Activated T-helper 1 cell treated with Interleukin-2 at 50 U/mL for 16 hours (primary cell): ENCODE results near the gene FAM240A.

Source experiments
- DNase-seq: peaks from one replicate; pipeline ENCODE4 v3.0.0-alpha.2; 2020; ENCODE audit warnings: low read depth

FAM240A gene

GRCh38 chr3:46626039-46626438 is 13.7 kb downstream of the FAM240A start:
- no peak for DNase-seq

GRCh38 chr3:46627078-46627477 is 14.8 kb downstream of the FAM240A start:
- DNase-seq: no peak

DNA sequence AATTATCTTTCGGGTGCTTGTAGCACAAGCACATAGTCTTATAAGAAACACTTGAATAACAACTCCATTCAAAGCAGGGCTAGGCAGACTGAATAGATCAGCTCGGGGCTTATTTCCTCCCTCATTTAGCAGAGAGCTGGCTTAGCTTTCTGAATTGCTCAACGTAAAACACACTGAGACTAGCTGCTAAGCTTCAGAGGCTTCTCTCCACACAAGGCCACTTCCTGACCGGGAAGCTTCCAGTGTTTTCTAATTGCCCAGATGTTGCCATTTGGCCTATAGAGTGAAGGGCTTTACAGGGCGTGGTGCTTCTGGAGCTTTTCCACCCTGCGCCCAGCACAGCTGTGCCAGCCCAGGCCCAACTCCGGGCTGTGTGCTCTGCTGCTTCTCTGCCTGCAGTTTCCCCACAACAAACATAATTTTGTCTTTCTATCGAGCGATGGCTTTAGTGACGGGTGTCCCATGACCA is 16.6 kb downstream of the FAM240A start:
- no peak for DNase-seq

DNA sequence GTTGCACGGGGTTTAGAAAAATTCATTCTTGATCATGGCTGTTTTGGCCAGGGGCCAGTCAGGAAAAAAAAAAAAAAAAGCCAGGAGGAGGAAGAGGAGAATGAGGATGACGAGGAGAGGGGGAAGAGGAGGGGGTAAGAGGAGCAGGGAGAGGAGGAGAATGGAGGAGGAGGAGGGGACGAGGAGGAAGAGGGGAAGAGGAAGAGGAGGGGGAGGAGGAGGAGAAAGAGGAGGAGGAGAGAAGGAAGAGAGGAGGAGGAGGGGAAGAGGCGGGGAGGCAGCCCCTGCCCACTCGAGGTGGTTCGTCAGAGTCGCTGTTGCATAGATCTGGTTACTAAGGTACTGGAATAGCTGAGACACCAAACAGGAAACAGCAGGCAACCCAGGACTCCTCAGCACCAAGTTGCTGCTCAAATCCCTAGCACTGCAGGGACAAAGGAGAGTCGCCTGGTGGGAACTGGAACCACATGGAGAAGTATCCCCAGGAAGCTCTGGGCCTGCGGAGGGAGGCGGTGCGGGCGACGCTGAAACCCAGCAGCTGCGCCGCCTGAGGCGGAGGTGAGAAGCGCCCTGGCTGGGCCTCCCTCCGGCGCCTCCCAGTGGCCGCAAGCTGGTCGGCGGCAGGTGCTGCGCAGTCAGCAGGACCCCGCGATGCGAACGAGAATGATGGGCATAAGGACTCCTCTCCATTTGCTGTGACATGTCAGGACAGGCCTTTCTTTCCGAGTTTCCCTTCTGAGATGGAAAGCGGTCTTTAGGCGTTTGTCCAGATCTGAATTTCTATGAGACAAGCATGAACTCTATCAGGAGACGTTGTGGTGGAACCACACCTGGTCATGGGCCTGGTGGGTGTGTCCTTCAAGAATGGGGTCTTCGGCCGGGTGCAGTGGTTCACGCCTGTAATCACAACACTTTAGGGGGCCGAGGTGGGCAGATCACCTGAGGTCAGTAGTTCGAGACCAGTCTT is 17.5 kb downstream of the FAM240A start:
- DNase-seq: peak; percentile 65

DNA sequence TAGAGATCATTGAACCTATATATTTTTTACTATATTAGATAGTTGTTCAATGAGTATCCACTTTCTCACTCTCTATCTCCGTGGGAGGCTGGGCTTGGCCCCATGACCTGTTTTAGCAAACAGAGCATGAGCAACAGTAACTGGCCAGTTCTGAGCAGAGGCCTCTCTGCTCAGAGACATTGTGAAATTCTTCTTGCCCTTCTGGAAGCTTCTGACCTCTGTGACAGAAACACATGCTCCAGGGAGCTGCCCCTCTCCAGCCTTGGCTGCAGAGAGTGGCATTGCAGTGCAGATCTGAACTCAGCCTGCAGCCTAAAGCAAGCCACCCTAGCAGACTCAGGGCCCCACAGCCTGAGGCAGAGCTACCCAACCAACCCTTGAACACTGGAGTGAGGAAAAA is 20.5 kb downstream of the FAM240A start:
- no peak for DNase-seq

- no peak for DNase-seq
These were observed 22.5 kb downstream of the FAM240A start for GRCh38 chr3:46634856-46635255.

GRCh38 chr3:46639221-46639620 is 26.9 kb downstream of the FAM240A start:
- no peak for DNase-seq

- no peak for DNase-seq
These were observed 28.6 kb downstream of the FAM240A start for GRCh38 chr3:46640927-46641326.

DNA sequence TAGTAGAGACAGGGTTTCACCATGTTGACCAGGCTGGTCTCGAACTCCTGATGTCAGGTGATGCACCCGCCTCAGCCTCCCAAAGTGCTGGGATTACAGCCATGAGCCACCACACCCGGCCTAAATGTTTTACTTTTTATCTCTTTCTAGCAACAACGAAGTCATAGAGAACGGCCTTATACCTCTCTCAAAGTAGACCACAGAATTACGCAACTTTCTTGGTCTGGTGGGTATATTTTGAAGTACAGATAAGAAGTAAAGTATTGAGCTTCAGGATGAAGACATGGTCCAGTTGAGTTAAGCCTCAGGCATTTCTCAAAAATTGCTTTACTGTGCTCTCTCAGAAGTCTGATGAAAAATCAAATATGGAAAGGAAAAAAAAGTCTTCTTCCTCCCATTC is 30.6 kb downstream of the FAM240A start:
- DNase-seq: no peak

- no peak for DNase-seq
These were observed 31.4 kb downstream of the FAM240A start for GRCh38 chr3:46643701-46644100.

- DNase-seq: no peak
These were observed 34.4 kb downstream of the FAM240A start for GRCh38 chr3:46646700-46647099.

GRCh38 chr3:46648096-46648495 is 35.8 kb downstream of the FAM240A start:
- no peak for DNase-seq

- DNase-seq: no peak
These were observed 37.1 kb downstream of the FAM240A start for GRCh38 chr3:46649436-46649835.

DNA sequence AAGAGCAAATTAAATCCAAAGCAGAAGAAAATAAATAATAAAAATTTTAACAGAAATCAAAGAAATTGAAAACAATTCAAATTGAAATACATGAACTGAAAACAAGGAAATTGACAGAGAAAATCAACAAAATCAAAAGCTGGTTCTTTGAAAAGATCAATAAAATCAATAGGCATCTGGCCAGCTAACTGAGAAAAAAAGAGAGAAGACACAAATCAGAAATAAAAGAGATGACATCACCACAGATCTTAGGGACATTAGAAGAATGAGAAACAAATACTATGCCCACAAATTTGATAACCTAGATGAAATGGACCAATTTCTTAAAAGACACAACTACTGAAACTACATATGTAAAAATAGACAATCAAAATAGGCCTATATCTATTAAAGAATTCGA is 38.8 kb downstream of the FAM240A start:
- no peak for DNase-seq

DNA sequence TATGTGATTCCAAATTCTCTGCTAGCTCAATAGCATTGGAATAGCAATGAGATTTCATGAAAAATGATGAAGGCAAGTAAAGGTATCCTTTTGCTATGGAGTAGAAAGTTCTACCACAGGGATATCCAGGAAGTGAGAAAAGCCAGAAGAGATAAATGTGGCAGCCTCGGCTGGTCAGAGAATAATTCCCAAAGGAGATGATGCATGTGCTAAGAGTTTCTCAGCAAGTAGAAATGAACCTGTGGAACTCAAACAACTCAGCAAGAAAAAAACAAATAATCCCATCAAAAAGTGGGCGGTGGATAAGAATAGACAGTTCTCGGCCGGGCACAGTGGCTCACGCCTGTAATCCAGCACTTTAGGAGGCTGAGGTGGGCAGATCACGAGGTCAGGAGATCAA is 42.9 kb downstream of the FAM240A start:
- no peak for DNase-seq

- no peak for DNase-seq
These were observed 44.6 kb downstream of the FAM240A start for GRCh38 chr3:46656778-46657556.

DNA sequence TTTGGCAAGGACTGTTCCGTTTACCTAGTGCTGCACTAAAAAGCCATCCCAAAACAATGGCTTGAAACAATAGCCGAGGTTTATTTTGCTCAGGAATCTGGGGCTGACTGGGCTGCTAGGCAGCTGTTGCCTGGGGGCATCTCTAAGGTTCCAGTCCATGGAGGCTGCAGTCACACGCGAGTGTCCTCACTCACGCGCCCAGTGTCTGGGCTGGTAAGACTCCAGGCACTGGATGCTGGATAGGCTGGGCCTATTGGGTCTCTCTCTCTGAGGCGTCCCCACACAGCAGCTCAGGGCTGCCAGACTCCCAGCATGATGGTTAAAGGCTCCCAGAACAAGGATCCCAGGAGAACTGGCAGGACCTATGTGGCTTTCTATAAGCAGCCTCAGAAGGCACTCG is 47.0 kb downstream of the FAM240A start:
- DNase-seq: no peak

GRCh38 chr3:46660003-46660402 is 47.7 kb downstream of the FAM240A start:
- DNase-seq: no peak

GRCh38 chr3:46660543-46661523 is 48.5 kb downstream of the FAM240A start:
- DNase-seq: no peak

DNA sequence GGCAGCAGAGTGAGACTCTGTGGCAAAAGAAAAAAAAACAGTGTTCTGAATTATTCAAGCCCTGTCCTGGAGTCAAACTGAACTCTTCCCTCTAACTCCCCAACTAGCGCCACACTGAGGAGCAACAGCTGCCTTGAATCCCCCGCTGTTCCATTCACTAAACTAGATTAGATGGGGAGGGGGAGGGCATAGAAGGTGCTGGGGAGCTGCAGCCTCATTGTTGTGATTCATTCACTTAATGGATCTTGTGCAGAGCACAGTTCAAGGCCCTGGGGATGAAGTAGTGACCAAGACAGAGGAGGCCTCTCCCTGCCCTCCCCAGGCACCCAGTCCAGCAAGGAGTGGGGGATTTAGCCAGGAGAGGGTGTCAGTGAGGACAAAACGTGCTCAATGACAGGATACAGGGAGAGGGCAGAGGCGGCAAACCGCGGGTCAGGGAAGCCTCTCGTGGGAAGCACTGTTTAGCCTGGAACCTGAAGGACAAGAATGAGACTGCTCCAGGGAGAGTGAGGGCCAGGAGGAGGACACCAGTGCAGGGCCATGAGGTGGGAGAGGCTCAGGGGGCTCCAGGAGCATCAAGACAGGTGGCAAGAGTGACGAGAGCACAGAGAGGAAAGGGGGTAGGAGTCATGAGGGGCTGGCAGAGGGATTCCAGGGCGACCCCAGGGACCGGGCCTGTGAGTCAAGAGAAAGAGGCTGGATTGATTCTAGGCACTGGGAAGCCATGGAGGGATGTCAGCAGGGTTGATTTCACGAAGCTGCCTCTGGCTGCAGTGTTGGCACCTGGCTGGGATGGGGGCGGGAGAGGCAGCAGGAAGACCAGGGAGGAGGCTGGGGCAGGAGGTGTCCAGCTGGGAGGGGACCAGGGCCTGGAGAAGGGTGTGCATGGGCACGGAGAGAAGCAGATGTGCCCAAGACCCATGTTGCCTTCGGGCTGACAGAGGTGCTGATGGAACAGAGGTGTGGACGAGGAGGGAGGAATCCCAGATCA is 49.7 kb downstream of the FAM240A start:
- DNase-seq: no peak
